ENCODE measurements around the gene TRAF3IP1.
A peak's percentile ranks its signal among the peaks of the same experiment; 100 is the strongest.
"Not testable (repeated sequence)": the region's sequence is repeated elsewhere in the genome, so short reads cannot be mapped to it uniquely, and the experiment has no call there.

Gene TRAF3IP1, protein sequence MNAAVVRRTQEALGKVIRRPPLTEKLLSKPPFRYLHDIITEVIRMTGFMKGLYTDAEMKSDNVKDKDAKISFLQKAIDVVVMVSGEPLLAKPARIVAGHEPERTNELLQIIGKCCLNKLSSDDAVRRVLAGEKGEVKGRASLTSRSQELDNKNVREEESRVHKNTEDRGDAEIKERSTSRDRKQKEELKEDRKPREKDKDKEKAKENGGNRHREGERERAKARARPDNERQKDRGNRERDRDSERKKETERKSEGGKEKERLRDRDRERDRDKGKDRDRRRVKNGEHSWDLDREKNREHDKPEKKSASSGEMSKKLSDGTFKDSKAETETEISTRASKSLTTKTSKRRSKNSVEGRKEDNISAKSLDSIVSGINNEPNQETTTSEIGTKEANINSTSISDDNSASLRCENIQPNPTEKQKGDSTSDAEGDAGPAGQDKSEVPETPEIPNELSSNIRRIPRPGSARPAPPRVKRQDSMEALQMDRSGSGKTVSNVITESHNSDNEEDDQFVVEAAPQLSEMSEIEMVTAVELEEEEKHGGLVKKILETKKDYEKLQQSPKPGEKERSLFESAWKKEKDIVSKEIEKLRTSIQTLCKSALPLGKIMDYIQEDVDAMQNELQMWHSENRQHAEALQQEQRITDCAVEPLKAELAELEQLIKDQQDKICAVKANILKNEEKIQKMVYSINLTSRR

DNA sequence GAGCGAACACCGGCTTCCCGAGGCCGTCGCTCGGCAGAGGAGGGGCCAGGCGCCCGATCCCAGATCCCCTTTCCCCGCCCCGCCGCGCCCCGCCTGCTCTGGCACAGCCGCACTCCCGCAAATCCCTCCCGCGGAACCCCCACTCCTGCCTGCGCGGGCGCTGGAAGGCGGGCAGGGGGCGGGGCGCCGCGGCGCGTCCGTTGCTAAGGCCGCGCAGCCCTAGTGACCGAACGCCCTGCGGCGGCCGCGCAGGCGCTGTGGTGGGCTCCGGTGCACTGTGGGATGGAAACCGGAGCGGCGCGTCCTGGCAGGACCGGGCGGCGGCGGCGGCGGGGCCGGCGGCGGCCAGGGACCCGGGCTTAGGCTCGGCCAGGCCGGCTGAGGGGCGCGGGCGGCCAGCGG is at the start of gene TRAF3IP1:
Gene TRAF3IP1 (plus strand): TSS at position 273 of the 402 bp plus-strand sequence. CDS start 145 bp downstream, outside the sequence.
- DNase-seq, result peak; percentile 83

DNA sequence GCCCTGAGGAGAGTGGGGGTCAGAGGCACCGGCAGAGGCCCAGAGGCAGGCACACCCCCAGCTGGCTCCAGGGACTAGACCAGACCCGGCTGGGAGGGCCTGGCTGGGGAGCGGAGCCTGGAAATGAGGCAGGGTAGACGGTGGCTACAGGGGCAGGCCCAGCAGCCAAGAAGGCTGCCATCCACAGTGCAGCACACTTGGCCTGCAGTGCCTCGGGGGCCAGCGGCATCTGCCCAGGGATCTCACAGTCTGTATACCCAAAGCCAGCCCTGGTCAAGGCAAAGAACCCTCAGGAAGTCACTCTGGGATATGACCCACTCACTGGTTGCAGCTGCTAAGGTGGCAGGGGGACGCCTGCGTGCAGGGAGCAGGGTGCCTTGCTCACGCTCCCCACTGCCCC is 49.7 kb upstream of the TRAF3IP1 start:
- no peak for DNase-seq

DNA sequence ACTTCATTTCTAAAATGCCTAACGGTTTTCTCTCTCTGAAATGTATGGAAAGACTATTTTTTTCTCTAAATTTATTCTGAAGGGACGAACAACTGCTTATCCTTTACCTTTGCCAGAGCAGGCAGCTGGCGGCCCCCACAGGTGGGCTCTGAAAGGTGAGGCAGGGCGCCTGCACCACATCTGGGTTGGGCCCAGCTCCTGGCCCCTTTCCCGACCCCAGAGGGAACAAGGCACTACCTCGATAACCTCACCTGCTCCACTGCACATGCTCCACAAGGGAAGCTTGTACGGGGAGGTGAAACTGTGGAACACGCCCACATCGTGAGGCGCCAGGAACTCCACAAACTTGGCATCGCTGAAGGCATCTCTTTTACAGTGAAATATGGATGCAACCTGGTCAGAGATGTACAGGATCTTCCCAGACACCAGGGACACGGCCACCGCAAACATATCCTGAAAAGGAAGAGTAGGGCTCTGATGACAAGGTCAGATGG is 49.2 kb upstream of the TRAF3IP1 start:
- no peak for DNase-seq

DNA sequence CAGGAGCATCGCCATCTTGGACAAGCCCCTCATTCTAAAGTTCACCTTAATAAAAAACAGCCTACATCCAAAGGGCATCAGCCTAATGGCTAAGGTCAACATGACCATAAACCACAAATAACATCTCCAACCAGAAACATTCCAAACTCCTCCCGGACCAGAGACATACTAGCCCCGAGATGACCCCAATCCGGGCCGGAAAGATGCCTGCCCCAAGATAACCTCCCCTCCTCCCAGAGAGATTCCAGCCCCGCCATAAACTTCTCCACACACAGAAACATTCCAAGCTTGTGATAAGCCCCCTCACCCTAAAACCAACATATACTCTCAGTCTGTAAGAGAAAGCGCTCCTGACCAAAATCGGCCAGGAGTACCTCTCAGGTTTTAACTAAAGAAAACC is 48.6 kb upstream of the TRAF3IP1 start:
- not testable (repeated sequence) for DNase-seq

DNA sequence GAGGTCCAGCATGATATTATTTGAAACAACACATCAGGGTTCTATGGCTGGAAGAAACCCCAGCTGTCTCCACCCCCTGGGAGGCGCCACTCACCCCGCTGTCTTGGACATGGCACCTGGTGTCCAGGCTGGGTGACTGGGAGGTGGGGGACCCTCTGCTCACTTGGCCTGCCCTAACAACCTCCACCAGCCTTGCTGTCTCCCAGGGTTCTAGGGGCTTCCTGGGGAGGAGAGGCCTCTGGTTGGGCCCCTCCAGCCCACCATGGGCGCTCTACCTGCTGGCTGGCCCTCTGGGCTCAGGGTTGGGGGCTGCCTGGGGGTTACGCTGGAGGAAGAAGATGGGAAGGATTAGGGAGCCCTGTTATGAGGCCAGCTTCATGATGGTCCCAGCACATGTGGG is 48.2 kb upstream of the TRAF3IP1 start:
- no peak for DNase-seq

DNA sequence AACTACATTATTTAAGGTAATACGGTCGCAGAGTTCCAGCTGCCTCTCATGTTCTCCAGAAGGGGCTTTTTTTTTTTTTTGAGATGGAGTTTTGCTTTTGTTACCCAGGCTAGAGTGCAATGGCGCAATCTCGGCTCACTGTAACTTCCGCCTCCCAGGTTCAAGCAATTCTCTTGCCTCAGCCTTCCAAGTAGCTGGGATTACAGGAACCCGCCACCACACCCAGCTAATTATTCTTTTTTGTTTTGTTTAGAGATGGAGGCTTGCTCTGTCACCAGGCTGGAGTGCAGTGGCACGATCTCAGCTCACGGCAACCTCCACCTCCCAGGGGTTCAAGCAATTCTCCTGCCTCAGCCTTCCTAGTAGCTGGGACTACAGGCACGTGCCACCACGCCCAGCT is 46.9 kb upstream of the TRAF3IP1 start:
- not testable (repeated sequence) for DNase-seq

DNA sequence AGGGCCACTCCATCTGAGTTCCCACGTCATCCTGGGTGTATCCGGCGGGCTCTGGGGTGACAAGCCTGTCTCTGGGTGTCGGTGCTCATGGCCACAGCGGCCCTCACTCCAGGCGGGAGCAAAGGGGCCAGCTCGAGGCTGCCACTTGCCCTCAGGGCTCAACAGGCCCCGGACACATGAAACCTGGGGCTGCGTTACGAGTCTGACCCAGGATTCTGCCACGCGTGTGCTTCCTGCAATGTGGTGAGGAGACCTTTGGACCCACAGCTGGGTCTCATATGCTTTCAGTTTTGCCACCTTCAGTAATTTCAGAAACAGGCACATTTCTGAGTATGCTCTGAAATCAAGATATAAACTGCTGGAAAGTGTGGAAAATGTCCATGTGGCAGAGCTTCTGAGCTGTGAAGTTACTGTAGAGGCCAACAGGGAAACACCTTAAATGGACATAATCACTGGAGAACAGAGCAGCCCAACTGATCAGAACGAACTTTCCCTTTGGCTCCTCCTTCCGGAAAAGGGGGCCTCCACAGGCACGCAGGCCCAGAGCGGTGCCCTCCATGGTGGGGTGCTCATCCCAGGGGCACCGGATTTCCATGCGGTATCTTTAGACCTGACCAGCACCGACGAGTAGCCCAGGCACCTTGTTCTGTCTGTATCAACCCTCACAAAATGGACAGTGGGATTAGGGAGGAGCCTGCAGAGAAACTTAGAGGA is 46.0 kb upstream of the TRAF3IP1 start:
- no peak for DNase-seq

DNA sequence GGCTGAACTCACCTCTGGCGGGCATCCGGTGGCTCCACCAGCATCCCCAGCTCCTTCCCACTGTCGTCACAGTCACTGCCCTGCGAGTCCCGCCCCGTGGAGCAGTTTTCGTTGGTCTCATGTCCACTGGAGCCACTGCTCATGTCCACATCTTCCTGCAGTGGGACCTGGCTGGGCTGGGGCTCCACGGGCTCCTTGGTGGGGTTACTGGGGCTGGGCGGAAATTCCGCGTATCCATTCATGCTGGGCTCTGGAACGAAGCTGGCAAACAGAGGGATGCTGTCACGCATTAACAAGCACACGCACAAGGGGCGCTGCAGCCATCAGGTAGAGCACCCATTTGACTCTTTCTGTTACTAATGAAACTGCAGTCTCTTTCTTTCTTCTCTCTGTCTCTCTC is 42.6 kb upstream of the TRAF3IP1 start:
- no peak for DNase-seq

DNA sequence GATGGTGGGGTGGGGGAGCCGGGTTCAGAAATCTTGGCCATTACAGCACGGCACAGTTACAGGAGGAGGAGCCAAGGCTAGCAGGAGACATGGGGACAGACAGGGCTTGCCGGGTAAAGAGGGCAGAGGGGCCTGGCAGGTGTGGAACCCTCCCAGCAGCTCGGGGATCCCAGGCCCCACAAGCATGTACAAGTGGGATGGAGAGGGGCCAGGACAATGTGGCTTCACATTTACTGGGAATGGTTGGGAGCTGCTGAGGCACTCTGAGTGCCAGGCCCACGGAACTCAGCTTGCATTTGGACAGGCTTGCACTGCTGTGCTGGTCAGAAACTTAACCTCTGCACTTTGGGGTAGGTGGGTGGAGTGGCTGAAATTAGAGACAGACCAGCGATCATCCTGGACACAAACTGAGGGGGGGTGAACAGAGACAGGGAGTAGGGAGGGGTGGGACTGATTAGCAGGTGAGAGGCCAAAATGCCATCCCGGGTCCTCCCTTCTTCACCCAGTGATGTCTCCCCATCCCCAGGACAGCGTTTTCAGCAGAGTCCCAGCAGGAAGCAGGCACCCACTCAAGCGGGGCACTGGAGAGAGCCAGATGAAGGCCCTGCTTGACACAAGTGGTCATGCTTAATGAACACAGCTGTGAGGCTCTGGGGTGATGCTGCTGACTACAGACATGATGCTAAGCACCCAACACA is 41.5 kb upstream of the TRAF3IP1 start:
- DNase-seq, result no peak

DNA sequence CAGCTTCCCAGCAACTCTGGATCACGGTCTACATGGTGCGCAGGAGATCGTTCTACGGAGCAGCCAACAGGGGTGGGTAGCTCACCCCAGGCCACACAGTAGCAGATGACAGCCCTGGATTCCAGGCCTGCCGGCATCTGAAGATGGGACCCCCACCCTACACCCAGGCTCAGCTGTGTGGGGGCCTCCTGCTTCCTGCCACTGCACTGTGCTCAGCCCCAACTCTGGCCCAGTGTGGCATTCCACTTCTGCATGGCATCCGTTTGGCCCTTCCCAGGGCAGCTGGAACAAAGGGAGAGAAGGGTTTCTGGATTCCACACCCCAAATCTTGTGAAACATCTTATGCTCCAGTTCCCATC is 41.0 kb upstream of the TRAF3IP1 start:
- DNase-seq, result no peak

DNA sequence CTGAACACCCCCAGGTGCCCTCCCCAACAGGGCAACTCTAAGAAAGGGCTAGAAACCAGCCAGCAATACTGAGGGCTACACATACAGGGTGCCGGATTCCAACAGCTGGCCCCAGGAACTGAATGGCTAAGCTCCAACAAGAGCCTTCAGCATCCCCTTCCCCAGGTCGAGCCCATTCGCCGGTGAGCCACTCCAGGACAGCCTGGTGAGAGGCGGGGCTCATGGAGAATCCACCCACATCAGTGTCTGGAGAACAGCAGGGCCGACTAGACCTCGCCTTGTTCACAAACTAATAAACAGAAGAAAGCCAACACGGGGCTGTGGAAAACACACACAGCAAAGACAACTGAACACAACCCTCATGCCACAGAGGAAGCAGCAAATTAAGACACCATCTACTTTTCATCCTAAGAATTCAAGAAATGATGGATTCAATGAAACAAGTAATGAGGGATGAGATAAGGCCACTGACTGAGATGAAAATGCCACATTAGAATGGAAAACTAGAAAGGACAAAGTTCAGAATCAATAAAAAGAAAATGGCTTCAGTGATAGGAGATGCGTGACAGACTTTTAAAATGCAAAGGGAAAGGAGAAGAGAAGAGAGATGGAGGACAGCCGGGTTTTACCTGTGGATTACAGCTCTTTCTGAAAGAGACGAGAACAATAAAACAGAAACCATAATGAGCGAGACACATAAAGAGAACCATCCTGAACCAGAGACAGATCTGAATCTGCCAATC is 40.1 kb upstream of the TRAF3IP1 start:
- DNase-seq, result no peak

DNA sequence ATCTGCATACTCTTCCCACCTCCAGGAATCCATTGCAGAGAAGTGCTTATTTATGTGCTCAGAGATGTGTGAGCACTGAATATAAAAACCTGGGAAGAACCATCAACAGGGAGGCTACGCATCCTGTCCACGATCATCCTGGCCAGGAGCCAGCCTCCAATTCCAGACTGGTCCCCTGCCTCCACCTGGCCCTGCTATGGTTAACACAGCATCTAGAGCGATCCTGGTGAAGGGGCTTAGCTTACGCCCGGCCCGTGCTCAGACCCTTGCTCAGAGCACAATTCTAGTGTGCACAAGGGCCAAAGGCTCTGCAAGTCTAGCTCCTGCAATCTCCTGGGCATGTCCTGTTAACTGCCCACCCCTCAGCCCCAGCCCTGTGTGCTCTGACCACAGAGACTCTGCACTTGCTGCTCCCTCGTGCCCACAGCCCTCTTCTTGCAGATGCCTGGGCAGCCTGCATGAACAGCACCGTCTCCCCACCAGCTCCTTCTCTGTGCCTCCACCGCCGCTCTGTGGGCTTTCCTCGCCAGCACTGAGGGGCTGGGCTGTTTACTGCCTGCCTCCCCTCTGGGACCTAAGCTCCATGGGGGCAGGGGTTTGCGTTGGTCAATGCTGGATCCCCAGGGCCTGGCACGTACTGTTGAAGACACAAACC is 38.4 kb upstream of the TRAF3IP1 start:
- DNase-seq, result no peak

DNA sequence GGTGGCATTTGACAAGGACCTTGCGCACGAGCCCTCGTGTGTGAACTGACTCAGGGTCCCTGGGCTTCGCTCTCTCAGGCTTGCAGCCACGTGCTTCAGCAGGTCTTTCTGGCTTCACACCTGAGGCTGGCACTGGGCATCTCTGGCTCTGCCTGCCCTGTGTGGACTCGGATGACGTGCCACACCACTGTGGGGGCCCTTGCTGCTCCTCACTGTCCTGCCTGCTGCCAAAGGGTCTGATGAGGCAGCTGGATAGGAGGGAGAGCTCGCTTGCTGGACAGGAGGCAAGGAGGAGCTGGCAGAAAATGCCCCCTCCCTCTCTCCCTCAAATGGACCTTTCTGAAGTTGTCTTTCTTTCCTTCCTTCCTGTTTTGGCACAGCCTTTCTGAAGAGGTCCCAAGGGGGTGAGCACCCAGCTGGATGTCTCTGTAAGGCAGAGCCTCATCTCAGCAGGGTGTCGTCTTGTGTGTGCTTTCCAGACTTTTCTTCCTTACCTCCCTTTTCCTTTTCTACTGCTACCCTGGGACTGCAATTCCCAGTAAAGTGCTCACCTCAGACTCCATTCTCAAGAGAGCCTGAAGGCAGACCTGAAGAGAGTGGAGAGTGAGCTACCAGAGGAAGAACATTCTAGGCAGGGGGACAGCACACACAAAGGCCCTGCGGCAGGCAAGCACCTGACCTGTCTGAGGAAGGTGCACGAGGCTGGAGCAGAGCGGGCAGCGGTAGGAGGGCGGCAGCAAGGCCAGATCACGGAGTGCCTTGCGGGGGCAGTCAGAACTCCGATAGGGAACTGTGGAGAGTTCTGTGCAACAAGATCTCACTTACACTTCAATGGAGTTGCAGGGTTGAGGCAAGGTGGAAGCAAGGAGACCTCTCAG is 37.2 kb upstream of the TRAF3IP1 start:
- DNase-seq, result no peak

DNA sequence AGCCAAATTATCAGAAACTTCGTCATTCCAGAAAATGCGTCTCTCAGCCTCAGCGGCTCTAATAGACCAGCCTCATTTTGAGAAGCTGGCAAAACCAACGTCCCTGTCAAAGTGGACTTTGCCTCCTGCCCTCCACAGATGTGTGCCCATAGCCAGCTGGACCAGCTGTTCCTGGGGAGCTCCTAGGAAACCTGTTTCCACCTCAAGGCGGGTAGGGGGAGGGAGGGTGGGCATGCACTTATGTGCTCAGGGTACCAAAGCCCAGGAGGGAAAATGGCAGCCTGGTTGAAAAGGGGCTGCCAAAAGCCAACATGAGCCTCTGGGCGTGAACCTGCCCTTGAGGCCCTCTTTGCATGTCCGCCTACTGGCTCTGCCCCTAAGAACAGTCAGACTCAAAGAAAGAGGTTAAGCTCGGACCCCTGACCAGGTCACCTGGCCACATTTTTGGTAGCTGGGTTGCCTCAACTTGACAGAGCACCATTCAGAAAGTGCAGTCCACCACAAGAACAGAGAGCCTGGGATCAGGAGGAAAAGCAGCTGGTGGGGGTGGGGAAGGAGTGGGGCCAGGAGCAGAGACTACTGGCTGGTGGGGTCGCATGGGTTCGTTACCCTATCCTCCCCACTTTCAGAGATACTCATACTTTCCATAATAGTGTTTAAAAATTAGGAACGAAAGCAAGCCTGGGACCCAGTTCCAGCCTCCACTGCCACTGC is 35.4 kb upstream of the TRAF3IP1 start:
- DNase-seq, result no peak

DNA sequence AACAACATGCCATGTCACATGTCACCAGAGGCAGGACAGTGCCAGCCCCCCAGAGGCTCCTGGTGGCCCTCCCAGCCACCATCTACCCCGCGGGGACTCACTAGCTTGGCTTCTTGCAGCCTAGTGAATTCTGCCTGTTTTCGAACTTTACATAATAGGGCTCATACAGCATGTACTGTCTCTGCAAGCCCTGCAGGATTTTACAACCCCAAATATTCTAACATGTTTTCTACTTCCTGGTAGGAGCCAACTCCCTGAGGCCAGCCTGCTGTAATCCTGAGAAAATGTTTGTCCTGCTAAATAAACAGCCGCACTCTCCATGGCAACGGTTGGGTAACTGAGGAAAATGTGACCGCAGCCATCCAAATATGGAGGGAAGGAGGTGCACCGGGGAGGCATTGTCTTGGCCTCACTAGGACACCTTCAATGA is 34.6 kb upstream of the TRAF3IP1 start:
- no peak for DNase-seq

DNA sequence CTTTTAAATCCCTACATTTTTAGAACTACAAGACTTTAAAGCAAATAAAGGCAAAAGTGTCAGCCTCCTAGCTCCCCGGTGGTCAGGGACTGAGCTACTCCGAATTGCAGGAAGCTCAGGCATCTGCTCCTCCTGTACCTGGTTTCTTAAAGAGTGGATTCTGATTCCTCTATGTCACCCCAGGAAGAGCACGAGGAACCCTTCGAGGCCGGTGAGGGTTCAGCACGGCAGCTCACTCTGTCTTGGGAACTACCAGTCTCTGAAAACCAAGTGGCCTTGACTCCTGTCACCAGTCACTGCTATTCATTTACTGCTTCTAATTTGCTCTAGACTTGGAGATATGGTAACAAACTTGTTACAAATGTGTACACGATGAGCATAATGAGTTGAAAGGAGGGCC is 34.2 kb upstream of the TRAF3IP1 start:
- DNase-seq, result no peak

DNA sequence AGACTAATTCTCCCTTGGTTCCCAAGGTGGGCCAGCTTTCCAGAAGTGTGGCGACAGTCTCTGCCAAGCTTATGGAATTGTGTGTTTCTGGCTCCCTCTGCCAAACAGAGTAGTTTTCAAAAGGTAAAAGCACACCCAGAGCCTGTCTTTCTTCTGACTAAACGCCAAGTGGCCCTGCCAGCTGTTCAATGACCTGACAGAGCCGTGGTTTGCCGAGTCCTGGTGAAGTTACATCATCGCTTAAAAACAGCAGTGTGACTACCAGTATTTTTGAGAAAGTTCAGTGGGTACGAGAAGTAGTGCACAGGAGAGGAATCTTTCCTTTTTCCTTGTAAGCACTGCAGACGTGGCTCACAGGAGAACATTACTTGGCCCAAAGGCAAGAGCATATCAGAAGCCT is 33.8 kb upstream of the TRAF3IP1 start:
- DNase-seq, result no peak

DNA sequence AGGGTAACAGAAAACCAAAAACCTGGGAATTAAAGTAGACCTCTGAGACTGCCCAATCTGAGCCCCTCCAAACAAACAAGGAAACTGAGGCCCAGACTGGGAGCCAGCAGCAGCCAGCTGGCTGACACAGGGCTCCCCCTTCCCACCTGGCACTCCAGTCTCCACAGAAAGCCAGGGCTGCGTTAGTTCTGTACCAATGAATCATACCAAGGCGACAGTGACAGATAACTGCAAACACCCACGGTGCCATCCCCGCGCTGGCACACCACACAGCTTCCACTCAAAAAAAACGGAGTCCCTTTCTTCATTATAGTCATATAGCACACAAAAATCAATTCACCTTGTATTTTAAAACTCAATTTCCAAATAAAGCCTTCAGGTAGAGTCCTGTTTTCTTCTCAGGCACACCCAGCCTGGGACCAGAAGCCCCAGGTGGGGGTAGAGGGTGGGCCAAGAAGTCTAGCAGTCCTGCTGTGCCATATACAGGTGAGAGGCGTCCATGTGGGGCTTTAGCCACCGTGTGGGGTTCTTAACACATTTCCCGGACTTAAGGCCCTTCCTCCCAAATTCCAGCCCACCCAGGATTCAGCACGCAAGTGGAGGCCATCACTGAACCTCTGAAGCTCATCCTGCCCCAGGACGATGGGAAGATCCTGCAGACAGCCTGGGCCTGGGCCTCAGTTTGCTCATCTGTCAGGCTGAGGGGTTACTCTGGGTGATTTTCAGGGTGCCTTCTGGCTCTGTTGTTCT is 33.2 kb upstream of the TRAF3IP1 start:
- DNase-seq, result no peak

Data from OCI-M1 (cell line).